ENCODE measurements around the gene DNAJB6. TPM values are rescaled to one million over a fixed set of nuclear protein-coding genes. Genes with fewer than 3 reads are reported as not detected.
A peak's percentile ranks its signal among the peaks of the same experiment; 100 is the strongest.

The DNAJB6 gene
- total and polyA plus RNA-seq, 8 donors = 48.7 to 233 (median 65.4) TPM

DNA sequence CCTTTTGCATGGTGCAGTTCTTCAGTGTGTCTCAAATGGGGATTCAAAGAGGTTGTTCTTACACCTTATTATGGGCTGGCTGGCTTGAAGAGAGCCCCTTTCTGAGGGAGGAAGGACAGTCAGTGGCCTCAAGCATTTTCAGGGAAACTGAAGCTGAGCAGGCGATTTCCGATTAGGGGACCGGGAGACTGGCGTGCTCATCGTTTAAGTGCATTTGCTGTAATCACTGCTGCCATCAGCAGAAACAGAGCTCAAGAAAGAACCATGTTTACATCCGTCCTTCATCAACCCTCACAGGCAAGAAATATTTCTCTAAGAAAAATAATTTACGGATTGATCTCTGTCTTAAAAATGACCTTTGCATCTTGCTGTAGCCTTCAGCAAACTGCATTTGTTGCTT is 32.2 kb downstream of the DNAJB6 start:
- H3K27ac ChIP-seq = no peak overlapping the region
- no peaks in the 10 kb centered on the region for H3K9me3 ChIP-seq
- TF ChIP-seq, protein P1, sequence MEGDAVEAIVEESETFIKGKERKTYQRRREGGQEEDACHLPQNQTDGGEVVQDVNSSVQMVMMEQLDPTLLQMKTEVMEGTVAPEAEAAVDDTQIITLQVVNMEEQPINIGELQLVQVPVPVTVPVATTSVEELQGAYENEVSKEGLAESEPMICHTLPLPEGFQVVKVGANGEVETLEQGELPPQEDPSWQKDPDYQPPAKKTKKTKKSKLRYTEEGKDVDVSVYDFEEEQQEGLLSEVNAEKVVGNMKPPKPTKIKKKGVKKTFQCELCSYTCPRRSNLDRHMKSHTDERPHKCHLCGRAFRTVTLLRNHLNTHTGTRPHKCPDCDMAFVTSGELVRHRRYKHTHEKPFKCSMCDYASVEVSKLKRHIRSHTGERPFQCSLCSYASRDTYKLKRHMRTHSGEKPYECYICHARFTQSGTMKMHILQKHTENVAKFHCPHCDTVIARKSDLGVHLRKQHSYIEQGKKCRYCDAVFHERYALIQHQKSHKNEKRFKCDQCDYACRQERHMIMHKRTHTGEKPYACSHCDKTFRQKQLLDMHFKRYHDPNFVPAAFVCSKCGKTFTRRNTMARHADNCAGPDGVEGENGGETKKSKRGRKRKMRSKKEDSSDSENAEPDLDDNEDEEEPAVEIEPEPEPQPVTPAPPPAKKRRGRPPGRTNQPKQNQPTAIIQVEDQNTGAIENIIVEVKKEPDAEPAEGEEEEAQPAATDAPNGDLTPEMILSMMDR (IDR thresholded peaks at IDR 0.05) = no peak
- no peak for TF ChIP-seq EP300 (IDR thresholded peaks at IDR 0.05)
- H3K27me3 ChIP-seq = no peaks in the 10 kb centered on the region
- intact Hi-C loops (cut with DNase I; ENCODE audit: low total_unique reads) = no loop called here
- 88 to 96% (median 93%) methylated on average over 7 of the region's 7 CpGs for WGBS, 5 donors
- no peak for DNase-seq
- H3K4me3 ChIP-seq = no peak overlapping the region
- H3K36me3 ChIP-seq = peaks cover 82 to 100% (median 100%) of the 10 kb centered on the region in 4 donors
- H3K4me1 ChIP-seq = peaks cover 7 to 20% (median 16%) of the 10 kb centered on the region in 4 donors

DNA sequence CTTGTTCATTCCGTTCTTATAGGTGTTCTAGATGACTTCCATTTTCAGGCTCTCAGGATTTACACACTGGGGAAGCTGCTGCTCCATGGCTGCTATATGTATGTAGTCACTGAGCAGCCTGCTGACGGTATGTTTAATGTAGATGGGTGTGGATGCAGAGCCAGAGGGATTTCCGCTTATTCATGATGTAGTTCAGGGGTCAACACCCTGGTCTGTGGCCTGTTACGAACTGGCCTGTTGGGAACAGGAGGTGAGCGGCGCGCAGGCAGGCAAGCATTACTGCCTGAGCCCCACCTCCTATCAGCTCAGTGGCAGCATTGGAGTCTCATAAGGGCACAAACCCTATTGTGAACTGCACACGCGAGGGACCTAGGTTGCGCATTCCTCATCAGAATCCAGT is 33.9 kb downstream of the DNAJB6 start:
- Histone ChIP-seq H3K4me3 (no peak overlapping the region), H3K4me1 (peaks cover 7 to 36% (median 26%) of the 10 kb centered on the region in 4 donors), H3K9me3 (no peaks in the 10 kb centered on the region), H3K36me3 (peaks cover 64 to 93% (median 87%) of the 10 kb centered on the region in 4 donors), H3K27ac (no peak overlapping the region), H3K27me3 (no peaks in the 10 kb centered on the region)
- peak in 1 of 2 donors; percentile 49 for DNase-seq
- WGBS, 5 donors = 83 to 98% (median 91%) methylated on average over 10 of the region's 10 CpGs
- TF ChIP-seq, protein P1 (IDR thresholded peaks at IDR 0.05) = no peak
- TF ChIP-seq POLR2AphosphoS5 (IDR thresholded peaks at IDR 0.05) = no peak
- TF ChIP-seq POLR2A (IDR thresholded peaks at IDR 0.05) = no peak
- TF ChIP-seq EP300 (IDR thresholded peaks at IDR 0.05) = no peak
- intact Hi-C loops (cut with DNase I; ENCODE audit: low total_unique reads) = no loop called here

DNA sequence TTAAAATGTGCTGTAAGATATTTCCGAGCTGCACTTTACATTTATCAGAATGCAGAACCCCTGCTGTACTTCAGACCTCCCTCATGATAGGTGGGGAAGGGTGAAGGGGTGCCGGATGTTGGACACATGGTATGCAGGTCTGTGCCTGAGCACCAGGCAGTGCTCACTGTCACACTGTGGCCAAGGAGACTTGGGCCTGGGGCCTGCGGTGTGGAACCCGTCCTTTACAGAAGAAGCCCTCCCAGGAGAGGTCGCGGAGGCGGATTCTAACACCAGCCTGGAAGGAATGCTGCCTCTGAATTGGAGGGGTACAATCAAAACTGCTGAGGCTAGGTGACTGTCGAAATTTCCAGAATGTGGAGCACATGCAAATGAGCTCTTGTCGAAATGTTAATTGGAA is 34.5 kb downstream of the DNAJB6 start:
- intact Hi-C loops (cut with DNase I; ENCODE audit: low total_unique reads) = no loop called here
- Histone ChIP-seq H3K27me3 (no peaks in the 10 kb centered on the region), H3K9me3 (no peaks in the 10 kb centered on the region), H3K27ac (no peak overlapping the region), H3K4me1 (peaks cover 7 to 42% (median 29%) of the 10 kb centered on the region in 4 donors), H3K4me3 (no peak overlapping the region), H3K36me3 (peaks cover 62 to 93% (median 82%) of the 10 kb centered on the region in 4 donors)
- no peak for DNase-seq
- no peak for TF ChIP-seq POLR2A (IDR thresholded peaks at IDR 0.05)
- no peak for TF ChIP-seq EP300 (IDR thresholded peaks at IDR 0.05)
- TF ChIP-seq POLR2AphosphoS5 (IDR thresholded peaks at IDR 0.05) = no peak
- TF ChIP-seq, protein P1 (IDR thresholded peaks at IDR 0.05) = no peak
- WGBS, 5 donors = 89 to 99% (median 96%) methylated on average over 9 of the region's 9 CpGs

DNA sequence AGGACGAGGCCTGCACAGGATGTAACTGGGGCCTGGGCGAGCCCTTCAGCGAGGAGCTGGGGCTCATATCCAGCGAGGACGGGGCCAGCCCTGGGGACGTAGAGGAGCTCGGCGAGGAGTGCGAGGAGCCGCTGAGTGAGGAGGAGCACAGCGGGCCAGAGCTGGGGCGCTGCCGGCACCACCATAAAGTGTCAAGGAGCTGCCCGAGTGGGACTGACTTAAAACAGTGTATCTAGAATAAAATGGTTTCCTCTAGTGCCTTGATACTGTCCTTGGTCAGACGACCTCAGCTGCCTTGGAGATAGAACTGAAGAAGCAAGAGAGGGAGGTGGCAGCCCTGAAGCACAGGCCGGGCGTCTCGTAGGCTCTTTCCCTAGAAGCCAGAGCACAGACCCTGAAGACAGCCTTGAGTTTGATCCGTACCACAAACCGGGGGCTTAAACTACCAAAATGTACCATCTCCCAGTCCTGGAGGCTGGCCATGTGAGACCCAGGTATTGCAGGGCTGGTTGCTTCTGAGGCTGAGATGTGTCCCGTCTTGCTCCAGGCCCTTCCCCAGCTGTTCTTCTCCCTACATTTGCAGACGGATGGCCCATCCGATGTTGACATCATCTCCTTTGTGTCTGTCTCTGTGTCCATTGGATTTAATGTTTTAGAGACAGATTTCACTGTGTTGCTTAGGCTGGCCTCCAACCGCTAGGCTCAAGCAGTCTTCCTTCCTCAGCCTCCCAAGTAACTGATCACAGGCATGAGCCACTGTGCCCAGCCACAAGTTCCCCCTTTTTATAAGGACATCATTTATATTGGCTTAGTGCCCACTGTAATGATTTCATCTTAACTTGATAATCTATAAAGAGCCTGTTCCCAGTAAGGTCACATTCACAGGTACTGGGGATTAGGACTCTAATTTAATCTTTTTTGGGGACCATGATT is 35.8 kb downstream of the DNAJB6 start:
- peak overlapping the region in 1 of 5 donors; percentile 32 for H3K27ac ChIP-seq
- intact Hi-C loops (cut with DNase I; ENCODE audit: low total_unique reads) = no loop called here
- WGBS, 5 donors = 89 to 95% (median 91%) methylated on average over 23 to 24 of the region's 24 CpGs

More for the DNA sequence above, 35.8 kb downstream of the DNAJB6 start:
- Histone ChIP-seq H3K36me3 (peaks cover 52 to 87% (median 75%) of the 10 kb centered on the region in 4 donors), H3K27me3 (no peaks in the 10 kb centered on the region), H3K9me3 (no peaks in the 10 kb centered on the region), H3K4me3 (no peak overlapping the region), H3K4me1 (peaks cover 7 to 48% (median 33%) of the 10 kb centered on the region in 4 donors)
- TF ChIP-seq EP300 (IDR thresholded peaks at IDR 0.05) = no peak
- no peak for TF ChIP-seq POLR2A (IDR thresholded peaks at IDR 0.05)
- TF ChIP-seq, protein P1 (IDR thresholded peaks at IDR 0.05) = no peak
- TF ChIP-seq POLR2AphosphoS5 (IDR thresholded peaks at IDR 0.05) = no peak
- no peak for DNase-seq

All from stomach (tissue), 9 donors.